GM21576 (cell line): ENCODE data around the gene ZNF532.

ENCODE experiments used
- ATAC-seq: cut with Tn5 transposase; IDR thresholded peaks from one replicate; pipeline ENCODE4 v1.9.1; 2021; ENCODE audit warnings: mild to moderate bottlenecking, moderate library complexity; ENCODE audit not compliant: unreplicated experiment

The ZNF532 gene

DNA sequence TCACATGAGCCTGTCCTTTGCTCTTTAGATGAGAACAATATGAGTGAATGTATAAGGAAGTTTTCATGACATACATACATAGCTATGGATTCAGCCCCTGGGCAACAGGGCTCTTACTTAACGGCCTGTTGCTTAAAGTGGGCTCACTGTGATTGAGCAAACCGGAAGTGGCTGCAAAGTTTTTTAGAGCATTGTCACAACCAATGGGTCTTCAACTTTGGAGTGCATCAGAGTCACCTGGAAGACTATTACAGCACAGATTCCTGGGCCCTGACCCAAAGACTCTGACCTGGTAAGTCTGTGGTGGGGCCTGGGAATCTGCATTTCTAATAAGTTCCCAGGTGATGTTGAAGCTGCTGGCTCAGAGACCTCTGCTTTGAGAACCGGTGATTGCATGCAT is 168.7 kb downstream of the ZNF532 start:
- no peak for ATAC-seq

DNA sequence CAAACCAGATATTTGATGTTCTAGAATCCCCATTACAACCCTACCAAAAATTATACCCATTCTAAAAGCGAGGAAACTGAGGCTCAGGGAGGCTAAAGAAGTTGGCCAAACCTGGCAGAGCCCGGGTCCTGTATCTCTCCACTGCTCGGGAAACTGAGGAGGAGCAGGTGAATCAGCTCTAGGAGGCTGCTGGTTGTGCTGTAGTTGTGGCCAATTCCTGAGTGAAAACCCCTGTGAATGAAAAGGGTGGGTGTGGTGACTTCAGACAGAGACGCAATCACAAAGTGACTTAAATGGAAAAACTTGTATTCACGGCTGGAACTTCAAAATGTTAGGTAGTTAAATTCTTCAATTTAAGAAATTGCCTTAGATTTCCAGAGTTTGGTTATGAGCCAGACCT is 169.3 kb downstream of the ZNF532 start:
- no peak for ATAC-seq

DNA sequence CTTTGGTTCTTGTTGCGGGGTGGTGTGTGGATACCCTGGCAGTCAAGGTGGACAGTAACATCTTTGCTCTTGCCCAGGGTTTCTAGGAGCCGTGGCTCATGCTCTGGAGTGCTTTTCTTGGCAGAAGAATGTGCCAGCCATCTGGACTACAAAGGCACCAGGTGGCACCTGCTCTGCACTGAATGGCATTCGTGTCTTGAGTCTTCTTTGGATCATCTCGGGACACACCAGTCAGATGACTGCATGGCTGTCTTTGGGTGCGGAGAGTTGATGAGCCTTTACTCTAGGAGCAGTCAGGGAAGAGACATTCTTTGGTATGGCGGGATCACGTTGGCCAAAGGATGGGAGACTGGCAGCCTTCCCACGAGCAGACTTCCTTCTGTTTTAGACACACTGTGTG is 170.9 kb downstream of the ZNF532 start:
- no peak for ATAC-seq
